NT2/D1 (cell line): ENCODE measurements around the gene DIP2C.

ENCODE experiments used
- DNase-seq: peaks from one replicate; pipeline ENCODE4 v3.0.0-alpha.2; 2011; ENCODE audit warnings: low read depth, low spot score
- H3K27me3 ChIP-seq: 2 replicates; pipeline ENCODE4 v1.6.0; 2011; ENCODE audit warnings: mild to moderate bottlenecking; ENCODE audit not compliant: insufficient read length, insufficient read depth
- H3K36me3 ChIP-seq: 2 replicates; pipeline ENCODE4 v1.6.1; 2011; ENCODE audit warnings: mild to moderate bottlenecking, low read length, mixed read lengths; ENCODE audit not compliant: insufficient read depth, insufficient read length
- H3K4me1 ChIP-seq: 2 replicates; pipeline ENCODE4 v1.5.1; 2011; ENCODE audit not compliant: insufficient read depth, insufficient read length
- H3K4me3 ChIP-seq: 2 replicates; pipeline ENCODE4 v1.5.1; 2011; ENCODE audit warnings: low read depth; ENCODE audit not compliant: insufficient read length
- H3K9ac ChIP-seq: 2 replicates; pipeline ENCODE4 v1.6.0; 2011; ENCODE audit warnings: low read depth; ENCODE audit not compliant: insufficient read length
- H3K9me3 ChIP-seq: 2 replicates; pipeline ENCODE4 v1.5.1; 2011; ENCODE audit warnings: mild to moderate bottlenecking, low read length; ENCODE audit not compliant: insufficient read depth
- SUZ12 ChIP-seq: IDR thresholded peaks from 2 replicates; pipeline ENCODE4 v1.6.1; 2011; ENCODE audit not compliant: insufficient read length, insufficient read depth; ENCODE audit errors: extremely low read depth
- YY1 ChIP-seq: IDR thresholded peaks from 2 replicates; pipeline ENCODE4 v1.6.1; 2011; ENCODE audit not compliant: insufficient read length, insufficient read depth
- ZNF274 ChIP-seq: IDR thresholded peaks from 2 replicates; pipeline ENCODE4 v1.6.1; 2011; ENCODE audit warnings: mild to moderate bottlenecking, low read depth, low read length

Gene DIP2C

DNA sequence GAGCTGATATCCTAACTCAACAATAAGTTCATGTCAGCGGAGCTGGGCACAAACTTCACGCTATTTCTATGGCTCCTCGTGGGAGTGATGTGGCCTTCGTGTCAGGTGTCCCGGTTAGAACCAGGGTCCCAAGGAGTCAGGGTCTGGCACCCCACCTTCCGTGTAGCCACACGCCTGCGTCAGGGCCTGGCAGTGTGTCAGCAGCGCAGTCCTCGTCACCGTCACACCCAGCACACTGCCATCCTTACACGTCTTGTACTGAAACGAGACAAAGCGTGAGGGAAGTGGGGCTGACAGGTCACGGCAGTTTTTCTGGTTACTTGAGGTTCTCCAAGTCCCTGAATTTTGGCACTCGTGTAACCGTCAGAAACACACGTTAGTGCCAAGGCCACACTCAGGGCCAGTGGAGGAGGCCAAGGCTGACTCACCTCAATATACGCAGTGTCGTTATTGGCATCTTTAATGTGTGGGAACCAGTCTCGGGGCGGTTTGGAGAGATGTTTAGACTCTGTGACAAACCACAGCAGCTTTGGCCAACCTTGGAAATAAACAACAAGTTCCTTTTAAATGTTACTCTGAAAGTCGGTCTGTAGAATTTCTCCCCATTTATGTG, 299.5 kb downstream of the DIP2C start:
- peaks cover 6% of the 10 kb centered on the region for H3K4me1 ChIP-seq
- no peak overlapping the region for H3K9ac ChIP-seq
- H3K27me3 ChIP-seq, result no peaks in the 10 kb centered on the region
- H3K4me3 ChIP-seq, result no peak overlapping the region
- peaks cover 23% of the 10 kb centered on the region for H3K36me3 ChIP-seq
- no peaks in the 10 kb centered on the region for H3K9me3 ChIP-seq
- DNase-seq, result no peak
- TF ChIP-seq ZNF274 (no peak), SUZ12 (no peak), YY1 (no peak)

DNA sequence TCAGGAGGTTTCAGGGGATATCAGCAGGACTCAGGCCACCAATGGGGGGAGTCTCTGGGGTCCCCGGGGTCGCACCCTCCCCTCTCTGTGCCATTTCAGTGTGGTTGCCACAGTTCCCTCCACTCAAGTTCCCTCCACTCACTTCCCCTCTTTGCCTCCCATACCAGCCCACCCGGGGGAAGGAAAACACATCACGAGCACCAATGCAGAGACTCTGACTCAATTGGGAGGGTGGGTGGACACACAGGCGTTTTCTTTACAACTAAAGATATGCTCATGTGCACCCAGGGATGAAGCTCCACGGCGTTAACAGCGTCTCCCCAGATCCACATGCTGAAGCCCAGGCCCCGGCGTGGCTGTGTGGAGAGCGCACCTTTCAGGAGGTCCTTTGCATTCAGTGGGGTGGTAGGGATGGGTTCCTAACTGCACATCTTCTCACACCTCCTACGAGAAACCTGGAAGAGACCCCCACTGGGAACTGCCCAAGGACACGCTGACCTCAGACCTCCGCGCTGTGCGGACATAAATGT, 300.1 kb downstream of the DIP2C start:
- Histone ChIP-seq H3K4me3 (no peak overlapping the region), H3K36me3 (peaks cover 28% of the 10 kb centered on the region), H3K27me3 (no peaks in the 10 kb centered on the region), H3K9me3 (no peaks in the 10 kb centered on the region), H3K9ac (no peak overlapping the region), H3K4me1 (peaks cover 4% of the 10 kb centered on the region)
- no peak for TF ChIP-seq SUZ12
- TF ChIP-seq ZNF274, result no peak
- TF ChIP-seq YY1, result no peak
- DNase-seq, result no peak

DNA sequence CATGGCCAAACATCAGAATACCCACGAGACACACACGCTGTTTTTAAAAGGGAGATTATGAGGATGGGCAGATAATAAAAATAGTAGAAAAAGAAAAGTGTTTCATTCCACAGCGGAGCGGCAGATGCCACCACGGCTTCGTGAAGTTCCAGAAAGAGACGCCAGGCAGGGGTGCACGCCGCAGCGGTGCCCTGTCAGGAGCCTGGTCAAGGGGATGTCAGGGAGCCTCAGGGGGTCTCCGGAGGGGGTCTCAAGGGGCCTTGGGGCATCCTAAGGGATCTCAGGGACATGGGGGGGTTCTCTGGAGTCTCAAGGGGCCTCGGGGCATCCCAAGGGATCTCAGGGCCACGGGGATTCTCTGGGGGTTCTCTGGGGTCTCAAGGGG, 300.8 kb downstream of the DIP2C start:
- Histone ChIP-seq H3K27me3 (no peaks in the 10 kb centered on the region), H3K36me3 (peaks cover 32% of the 10 kb centered on the region), H3K4me3 (no peak overlapping the region), H3K9ac (no peak overlapping the region), H3K9me3 (no peaks in the 10 kb centered on the region), H3K4me1 (no peaks in the 10 kb centered on the region)
- TF ChIP-seq YY1 (no peak), ZNF274 (no peak)
- no peak for DNase-seq

DNA sequence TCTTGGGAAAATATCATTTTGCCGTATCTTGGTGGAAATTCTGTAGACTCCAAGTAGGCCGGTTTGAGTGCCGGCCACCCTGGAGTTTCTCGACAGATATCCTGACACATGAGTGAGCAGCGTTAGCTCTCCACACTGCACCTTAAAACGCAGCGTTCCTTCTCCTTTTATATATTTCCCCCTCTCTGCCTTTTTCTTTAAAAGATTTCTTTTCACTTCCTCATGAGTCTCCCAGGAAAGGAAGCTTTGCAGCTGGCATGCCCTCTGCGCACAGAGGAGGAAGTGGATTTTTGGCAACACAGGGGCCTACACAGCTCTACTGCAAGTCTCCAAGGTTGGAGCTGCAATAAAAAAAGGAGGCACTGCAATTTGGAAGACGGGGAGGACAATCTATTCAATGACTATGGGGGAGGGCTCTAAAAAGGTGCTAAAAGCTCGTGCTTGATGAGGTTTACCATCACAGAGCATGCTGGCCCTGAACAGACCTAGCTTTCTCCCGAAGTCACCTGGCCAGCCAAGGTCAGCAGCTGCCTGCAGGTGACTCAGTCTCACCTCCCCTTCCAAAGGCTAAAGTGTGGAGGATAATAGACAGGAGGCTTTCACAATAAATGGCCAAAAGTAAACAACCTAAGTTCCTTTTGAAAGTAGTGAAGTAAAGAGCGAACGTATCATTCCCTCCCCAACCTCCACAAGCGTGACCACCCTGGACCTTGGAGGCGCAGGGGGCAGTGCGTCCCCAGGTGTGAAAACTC, 301.4 kb downstream of the DIP2C start:
- H3K36me3 ChIP-seq, result peaks cover 35% of the 10 kb centered on the region

DNA sequence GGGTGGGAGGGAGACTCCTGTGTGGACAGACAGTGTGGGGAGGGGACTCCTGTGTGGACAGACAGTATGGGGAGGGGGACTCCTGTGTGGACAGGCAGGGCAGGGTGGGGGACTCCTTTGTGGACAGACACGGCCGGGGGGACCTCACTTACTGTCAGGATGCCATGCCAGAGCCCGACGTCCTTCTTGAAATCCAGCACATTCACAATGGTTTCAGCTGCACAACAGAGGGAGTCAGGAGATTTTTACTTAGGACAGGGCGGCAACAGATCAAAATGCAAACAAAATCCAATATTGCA, 301.9 kb downstream of the DIP2C start:
- no peaks in the 10 kb centered on the region for H3K4me1 ChIP-seq
- DNase-seq, result no peak
- TF ChIP-seq YY1 (no peak), ZNF274 (no peak), SUZ12 (no peak)
- no peak overlapping the region for H3K4me3 ChIP-seq
- no peaks in the 10 kb centered on the region for H3K27me3 ChIP-seq
- peaks cover 36% of the 10 kb centered on the region for H3K36me3 ChIP-seq
- H3K9me3 ChIP-seq, result no peaks in the 10 kb centered on the region
- H3K9ac ChIP-seq, result no peak overlapping the region

More for the DNA sequence above, 301.4 kb downstream of the DIP2C start:
- no peak for DNase-seq
- TF ChIP-seq YY1, result no peak
- no peak for TF ChIP-seq SUZ12
- TF ChIP-seq ZNF274, result no peak
- H3K27me3 ChIP-seq, result no peaks in the 10 kb centered on the region
- no peaks in the 10 kb centered on the region for H3K4me1 ChIP-seq
- H3K9ac ChIP-seq, result no peak overlapping the region
- H3K9me3 ChIP-seq, result no peaks in the 10 kb centered on the region
- H3K4me3 ChIP-seq, result no peak overlapping the region

DNA sequence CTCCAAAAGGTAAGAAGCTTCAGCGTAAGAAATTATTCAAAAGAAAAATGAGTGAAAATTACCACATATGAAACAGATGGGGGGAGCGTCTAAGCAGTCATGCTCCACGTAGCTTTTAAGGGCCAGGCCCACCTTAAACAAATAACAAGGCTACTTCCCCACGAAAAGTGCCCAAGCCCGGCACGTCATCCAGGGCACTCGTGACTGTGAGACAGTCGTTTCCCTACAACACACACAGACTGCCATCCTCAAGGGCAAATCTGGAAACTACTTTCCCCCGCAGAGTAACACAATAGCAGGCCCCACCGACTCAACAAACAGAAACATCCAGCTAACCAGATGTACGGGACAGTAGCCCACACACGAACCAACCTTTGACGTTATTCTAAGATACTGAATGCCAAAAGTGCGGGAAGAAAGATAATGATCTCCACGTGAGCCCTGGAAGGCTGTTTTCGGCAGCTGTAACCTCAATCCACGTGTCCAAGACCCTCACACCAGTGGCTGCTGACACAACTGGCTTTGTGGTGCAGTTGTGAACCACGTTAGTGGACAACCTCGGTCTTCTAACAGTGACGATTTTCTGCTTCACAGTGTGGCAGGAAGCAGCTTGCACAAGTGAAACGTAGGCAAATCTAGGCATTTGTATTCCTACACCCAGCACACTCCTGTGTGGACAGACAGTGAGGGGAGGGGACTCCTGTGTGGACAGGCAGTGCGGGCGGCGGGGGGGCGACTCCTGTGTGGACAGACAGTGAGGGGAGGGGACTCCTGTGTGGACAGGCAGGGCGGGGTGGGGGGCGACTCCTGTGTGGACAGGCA, 302.5 kb downstream of the DIP2C start:
- Histone ChIP-seq H3K27me3 (no peaks in the 10 kb centered on the region), H3K9ac (no peak overlapping the region), H3K4me3 (no peak overlapping the region), H3K4me1 (no peaks in the 10 kb centered on the region), H3K9me3 (no peaks in the 10 kb centered on the region), H3K36me3 (peaks cover 42% of the 10 kb centered on the region)
- TF ChIP-seq ZNF274 (no peak), YY1 (no peak), SUZ12 (no peak)
- DNase-seq, result no peak
